Uterus (tissue), 2 donors: ENCODE results near the gene COL24A1.

Experiments
- CTCF ChIP-seq, 4 experiments: fragments of 200-600 bp in 2 of 4; fragments of 450-650 bp in 2 of 4; sonication (generic) in 2 of 4; IDR thresholded peaks; one replicate each; pipeline ENCODE4 v1.5.1; 2016 to 2019; ENCODE audit warnings: antibody characterized with exemption in 4 of 4, mild to moderate bottlenecking in 2 of 4, moderate library complexity in 1 of 4
- POLR2A ChIP-seq, 2 donors: fragments of 450-650 bp; IDR thresholded peaks; one replicate each; pipeline ENCODE4 v1.6.1; 2016; ENCODE audit warnings: antibody characterized with exemption in 2 of 2, mild to moderate bottlenecking in 1 of 2, moderate library complexity in 1 of 2

GRCh38 chr1:86154571-86155050, 2.0 kb downstream of the COL24A1 start:
- TF ChIP-seq CTCF (IDR thresholded peaks at IDR 0.05) = no peak
- TF ChIP-seq POLR2A (IDR thresholded peaks at IDR 0.05) = no peak
